Neural cell (in vitro differentiated cells): ENCODE measurements around the gene RFX8. TPM values are rescaled to one million over a fixed set of nuclear protein-coding genes. Genes with fewer than 3 reads are reported as not detected.

ENCODE experiments used
- H2AFZ ChIP-seq: fragments of 200-600, 300-800 bp; sonication (generic), shearing (Covaris generic); 2 replicates; pipeline ENCODE4 v1.6.0; 2014; ENCODE audit warnings: low read depth, mild to moderate bottlenecking, antibody characterized with exemption, low read length, moderate library complexity
- H3F3A ChIP-seq: fragments of 200-600 bp; shearing (Covaris generic); 2 replicates; pipeline ENCODE4 v1.6.1; 2016; ENCODE audit warnings: mild to moderate bottlenecking, moderate library complexity, mixed read lengths, antibody characterized with exemption, low read length; ENCODE audit not compliant: insufficient read depth, poor library complexity, severe bottlenecking
- H3K27ac ChIP-seq: fragments of 200-600, 300-800 bp; sonication (generic), shearing (Covaris generic); 2 replicates; pipeline ENCODE4 v1.5.1; 2014; ENCODE audit warnings: mild to moderate bottlenecking, low read length, moderate library complexity
- H3K27me3 ChIP-seq: fragments of 300-800, 200-600 bp; sonication (generic), shearing (Covaris generic); 2 replicates; pipeline ENCODE4 v1.6.0; 2014; ENCODE audit warnings: mild to moderate bottlenecking, low read depth, low read length, moderate library complexity; ENCODE audit not compliant: insufficient read depth
- H3K36me3 ChIP-seq: fragments of 300-800, 200-600 bp; sonication (generic), shearing (Covaris generic); 2 replicates; pipeline ENCODE4 v1.5.1; 2014; ENCODE audit warnings: mild to moderate bottlenecking, antibody characterized with exemption, low read length, moderate library complexity; ENCODE audit not compliant: insufficient read depth
- H3K4me2 ChIP-seq: fragments of 300-800, 200-600 bp; sonication (generic), shearing (Covaris generic); 2 replicates; pipeline ENCODE4 v1.6.0; 2014; ENCODE audit warnings: mild to moderate bottlenecking, low read length
- H3K4me3 ChIP-seq: fragments of 300-800, 200-600 bp; sonication (generic), shearing (Covaris generic); 2 replicates; pipeline ENCODE4 v1.5.1; 2014; ENCODE audit warnings: mild to moderate bottlenecking, low read length, moderate library complexity
- H3K79me2 ChIP-seq: fragments of 200-600 bp; shearing (Covaris generic); replicated peaks from 2 replicates; pipeline ENCODE4 v1.6.0; 2014; ENCODE audit warnings: mild to moderate bottlenecking, low read length, moderate library complexity; ENCODE audit not compliant: insufficient read depth
- H3K9ac ChIP-seq: fragments of 300-800, 200-600 bp; sonication (generic), shearing (Covaris generic); 2 replicates; pipeline ENCODE4 v1.6.1; 2016; ENCODE audit warnings: mild to moderate bottlenecking, low read length, mixed read lengths
- H3K9me2 ChIP-seq: fragments of 200-600 bp; shearing (Covaris generic); 2 replicates; pipeline ENCODE4 v1.6.1; 2016; ENCODE audit warnings: mild to moderate bottlenecking, low read length, mixed read lengths; ENCODE audit not compliant: insufficient read depth
- H3K9me3 ChIP-seq: fragments of 200-600, 300-800 bp; sonication (generic), shearing (Covaris generic); 2 replicates; pipeline ENCODE4 v1.6.1; 2016; ENCODE audit warnings: mild to moderate bottlenecking, mixed run types, low read length, moderate library complexity, mixed read lengths
- H4K20me1 ChIP-seq: fragments of 200-600 bp; shearing (Covaris generic); 2 replicates; pipeline ENCODE4 v1.6.1; 2016; ENCODE audit warnings: mild to moderate bottlenecking, mixed run types; ENCODE audit not compliant: insufficient read depth
- CTCF ChIP-seq: fragments of 450-650 bp; IDR thresholded peaks from 2 replicates; pipeline ENCODE4 v1.5.1; 2014; ENCODE audit warnings: antibody characterized with exemption, mild to moderate bottlenecking, moderate library complexity; ENCODE audit not compliant: poor library complexity, severe bottlenecking
- EP300 ChIP-seq: fragments of 450-650 bp; conservative IDR thresholded peaks from 2 replicates; pipeline ENCODE4 v1.6.1; 2014; ENCODE audit warnings: antibody characterized with exemption, mild to moderate bottlenecking, moderate library complexity; ENCODE audit not compliant: poor library complexity, severe bottlenecking
- EZH2 ChIP-seq: fragments of 200-600, 300-800 bp; shearing (Covaris generic), sonication (generic); IDR thresholded peaks from 2 replicates; pipeline ENCODE4 v1.6.1; 2014; ENCODE audit warnings: antibody characterized with exemption, low read length, borderline replicate concordance, mild to moderate bottlenecking; ENCODE audit not compliant: insufficient read depth, poor library complexity, severe bottlenecking
- MXI1 ChIP-seq: fragments of 450-650 bp; conservative IDR thresholded peaks from 2 replicates; pipeline ENCODE4 v1.6.1; 2014; ENCODE audit warnings: antibody characterized with exemption, mild to moderate bottlenecking; ENCODE audit not compliant: poor library complexity, severe bottlenecking
- POLR2AphosphoS5 ChIP-seq: IDR thresholded peaks from 2 replicates; pipeline ENCODE4 v1.6.1; 2012
- RAD21 ChIP-seq: fragments of 450-650 bp; conservative IDR thresholded peaks from 2 replicates; pipeline ENCODE4 v1.6.1; 2014; ENCODE audit warnings: antibody characterized with exemption, mild to moderate bottlenecking, moderate library complexity
- REST ChIP-seq: IDR thresholded peaks from 2 replicates; pipeline ENCODE4 v1.6.1; 2012; ENCODE audit warnings: borderline replicate concordance
- SMC3 ChIP-seq: fragments of 450-650 bp; conservative IDR thresholded peaks from 2 replicates; pipeline ENCODE4 v1.6.1; 2014; ENCODE audit warnings: antibody characterized with exemption, mild to moderate bottlenecking, moderate library complexity; ENCODE audit not compliant: poor library complexity
- TAF1 ChIP-seq: IDR thresholded peaks from 2 replicates; pipeline ENCODE4 v1.6.1; 2012; ENCODE audit warnings: low read depth
- polyA plus RNA-seq: library from polyadenylated mRNA; depleted of rRNA; stranded (reverse); fragments of >200 nt; gene quantifications from 2 replicates; pipeline ENCODE4 v1.2.3, GENCODE V29; 2014

RFX8 gene
- polyA plus RNA-seq, 1 donor from 2014 or later, result not detected

GRCh38 chr2:101479810-101480209 lies 4.9 kb upstream of the RFX8 start:
- Histone ChIP-seq H3K79me2 (no peaks in the 10 kb centered on the region), H4K20me1 (no peaks in the 10 kb centered on the region), H3K4me2 (no peak overlapping the region), H3K9me3 (no peaks in the 10 kb centered on the region), H2AFZ (no peak overlapping the region), H3K27ac (peak overlapping the region; percentile 7), H3F3A (no peaks in the 10 kb centered on the region), H3K9me2 (no peaks in the 10 kb centered on the region), H3K4me3 (peak overlapping the region; percentile 30), H3K36me3 (no peaks in the 10 kb centered on the region), H3K27me3 (peaks cover under 1% of the 10 kb centered on the region), H3K9ac (no peak overlapping the region)
- TF ChIP-seq SMC3, result no peak
- TF ChIP-seq MXI1, result no peak
- no peak for TF ChIP-seq RAD21
- TF ChIP-seq POLR2AphosphoS5, result no peak
- no peak for TF ChIP-seq EZH2
- no peak for TF ChIP-seq EP300
- TF ChIP-seq CTCF, result no peak
- no peak for TF ChIP-seq TAF1
- no peak for TF ChIP-seq REST

GRCh38 chr2:101479328-101479727 lies 4.4 kb upstream of the RFX8 start:
- TF ChIP-seq EZH2 (no peak), CTCF (no peak), EP300 (peak; percentile 26), POLR2AphosphoS5 (no peak)
- no peak overlapping the region for H3K4me2 ChIP-seq
- no peaks in the 10 kb centered on the region for H3K9me3 ChIP-seq
- no peaks in the 10 kb centered on the region for H4K20me1 ChIP-seq
- no peaks in the 10 kb centered on the region for H3K36me3 ChIP-seq
- no peak overlapping the region for H3K9ac ChIP-seq
- H2AFZ ChIP-seq, result no peak overlapping the region
- peak overlapping the region; percentile 30 for H3K4me3 ChIP-seq
- H3K27me3 ChIP-seq, result peaks cover 5% of the 10 kb centered on the region
- no peaks in the 10 kb centered on the region for H3F3A ChIP-seq
- peak overlapping the region; percentile 7 for H3K27ac ChIP-seq
- H3K79me2 ChIP-seq, result no peaks in the 10 kb centered on the region
- H3K9me2 ChIP-seq, result no peaks in the 10 kb centered on the region
